ENCODE data around the gene ATRNL1.

DNA sequence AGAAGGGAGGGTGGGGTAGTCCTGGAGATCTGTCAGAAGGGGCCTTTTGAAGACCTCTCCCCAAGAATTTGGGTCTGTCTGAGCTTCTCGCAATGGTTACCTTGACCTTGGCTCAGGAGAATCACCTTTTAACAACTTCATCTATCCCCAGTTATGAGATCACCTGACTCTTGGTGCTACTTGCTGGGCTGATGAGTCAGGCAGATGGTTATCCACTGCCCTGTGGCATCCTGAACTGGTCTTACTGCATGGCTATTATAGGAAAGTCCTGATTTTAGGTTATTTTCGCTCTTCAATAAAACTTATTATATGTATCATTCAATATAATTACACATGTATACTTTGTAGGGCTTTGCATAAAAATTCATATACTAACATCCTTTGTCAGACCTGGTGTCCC, 905.1 kb downstream of the ATRNL1 start:
- TF ChIP-seq, protein P1, sequence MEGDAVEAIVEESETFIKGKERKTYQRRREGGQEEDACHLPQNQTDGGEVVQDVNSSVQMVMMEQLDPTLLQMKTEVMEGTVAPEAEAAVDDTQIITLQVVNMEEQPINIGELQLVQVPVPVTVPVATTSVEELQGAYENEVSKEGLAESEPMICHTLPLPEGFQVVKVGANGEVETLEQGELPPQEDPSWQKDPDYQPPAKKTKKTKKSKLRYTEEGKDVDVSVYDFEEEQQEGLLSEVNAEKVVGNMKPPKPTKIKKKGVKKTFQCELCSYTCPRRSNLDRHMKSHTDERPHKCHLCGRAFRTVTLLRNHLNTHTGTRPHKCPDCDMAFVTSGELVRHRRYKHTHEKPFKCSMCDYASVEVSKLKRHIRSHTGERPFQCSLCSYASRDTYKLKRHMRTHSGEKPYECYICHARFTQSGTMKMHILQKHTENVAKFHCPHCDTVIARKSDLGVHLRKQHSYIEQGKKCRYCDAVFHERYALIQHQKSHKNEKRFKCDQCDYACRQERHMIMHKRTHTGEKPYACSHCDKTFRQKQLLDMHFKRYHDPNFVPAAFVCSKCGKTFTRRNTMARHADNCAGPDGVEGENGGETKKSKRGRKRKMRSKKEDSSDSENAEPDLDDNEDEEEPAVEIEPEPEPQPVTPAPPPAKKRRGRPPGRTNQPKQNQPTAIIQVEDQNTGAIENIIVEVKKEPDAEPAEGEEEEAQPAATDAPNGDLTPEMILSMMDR (IDR thresholded peaks at IDR 0.05; ENCODE audit: control extremely low read depth in 1 of 3, insufficient read depth in 1 of 3, low read depth in 1 of 3, low read length in 3 of 3) = no peak
- no peak for TF ChIP-seq EP300 (IDR thresholded peaks at IDR 0.05; ENCODE audit: borderline replicate concordance in 1 of 2, low read depth in 2 of 2, low read length in 2 of 2)
- TF ChIP-seq CBX8 (IDR thresholded peaks at IDR 0.05; ENCODE audit: borderline replicate concordance, low read depth, low read length) = no peak

All from H1 (cell line).